Endothelial cell of umbilical vein (primary cell): ENCODE measurements around the gene VIPR2. TPM values are rescaled to one million over a fixed set of nuclear protein-coding genes. Genes with fewer than 3 reads are reported as not detected.

Source experiments
- BruUV-seq: library from RNA; stranded (reverse); fragments of 400-500 nt; replicated peaks from 2 replicates; lab custom pipeline; 2021; lab: Mats Ljungman, UMichigan
- CTCF ChIA-PET: fragments of 300-600, 350-600 bp; sonication (Branson Sonifier 250); formaldehyde crosslinking; loops from one replicate; lab custom pipeline; 2021; ENCODE audit warnings: antibody characterized with exemption, inconsistent platforms; lab: Charles Lee
- POLR2A ChIA-PET: fragments of 300-600, 350-600 bp; sonication (Branson Sonifier 250); formaldehyde crosslinking; loops from one replicate; lab custom pipeline; 2021; ENCODE audit warnings: antibody characterized with exemption, inconsistent platforms; lab: Charles Lee
- DNase-seq: peaks from one replicate; pipeline ENCODE4 v3.0.0-alpha.2; 2011; ENCODE audit warnings: low read depth, low spot score
- FAIRE-seq: peaks from 2 replicates; lab custom pipeline; 2011; peaks lifted over from hg19 to GRCh38; lab: Jason Lieb, UNC
- H2AFZ ChIP-seq: 2 replicates; pipeline ENCODE4 v1.6.0; 2012; ENCODE audit warnings: low read depth, low read length, control low read depth, inconsistent platforms
- H3K27ac ChIP-seq: 2 replicates; pipeline ENCODE4 v1.5.1; 2011; ENCODE audit warnings: low read depth, mild to moderate bottlenecking, control low read depth, low read length, moderate library complexity; ENCODE audit not compliant: insufficient read depth
- H3K27me3 ChIP-seq, 2 experiments: 2 replicates each; pipeline versions ENCODE4 v1.6.0 to v1.6.1; 2011; ENCODE audit warnings: low read length in 2 of 2, mixed read lengths in 1 of 2; ENCODE audit not compliant: control insufficient read depth in 2 of 2, insufficient read depth in 2 of 2
- H3K36me3 ChIP-seq, 2 experiments: 2 replicates in 1 of 2; 3 replicates in 1 of 2; pipeline ENCODE4 v1.5.1; 2011; ENCODE audit warnings: low read length in 2 of 2, mild to moderate bottlenecking in 1 of 2, moderate library complexity in 1 of 2; ENCODE audit not compliant: control insufficient read depth in 2 of 2, insufficient read depth in 2 of 2; ENCODE audit errors: extremely low read depth in 1 of 2
- H3K4me1 ChIP-seq: 3 replicates; pipeline ENCODE4 v1.5.1; 2011; ENCODE audit warnings: mild to moderate bottlenecking, low read length; ENCODE audit not compliant: control insufficient read depth, insufficient read depth; ENCODE audit errors: extremely low read depth
- H3K4me2 ChIP-seq: 2 replicates; pipeline ENCODE4 v1.6.1; 2011; ENCODE audit warnings: low read length, control low read depth, mixed read lengths; ENCODE audit not compliant: insufficient read depth
- H3K4me3 ChIP-seq, 3 experiments: fragments of 200-600 bp in 1 of 3; sonication (generic), shearing (Covaris generic) in 1 of 3; replicated peaks in 1 of 3; 2 replicates each; pipeline ENCODE4 v1.5.1; 2011 to 2016; ENCODE audit warnings: control low read depth in 3 of 3, low read length in 3 of 3, mild to moderate bottlenecking in 2 of 3, inconsistent platforms in 1 of 3, low read depth in 1 of 3, moderate library complexity in 1 of 3; ENCODE audit not compliant: insufficient read depth in 1 of 3
- H3K79me2 ChIP-seq: 2 replicates; pipeline ENCODE4 v1.6.0; 2012; ENCODE audit warnings: low read length, inconsistent platforms; ENCODE audit not compliant: control insufficient read depth, insufficient read depth
- H3K9ac ChIP-seq: replicated peaks from 2 replicates; pipeline ENCODE3; 2011; ENCODE audit warnings: low read length, control low read depth; ENCODE audit not compliant: insufficient read depth; ENCODE audit errors: extremely low read depth
- H3K9me1 ChIP-seq: replicated peaks from 3 replicates; pipeline ENCODE4 v1.6.0; 2011; ENCODE audit warnings: mild to moderate bottlenecking, low read length; ENCODE audit not compliant: control insufficient read depth, insufficient read depth; ENCODE audit errors: extremely low read depth
- H3K9me3 ChIP-seq: replicated peaks from 2 replicates; pipeline ENCODE4 v1.5.1; 2012; ENCODE audit warnings: low read length, inconsistent platforms; ENCODE audit not compliant: control insufficient read depth, insufficient read depth
- H4K20me1 ChIP-seq: replicated peaks from 2 replicates; pipeline ENCODE3; 2011; ENCODE audit warnings: mild to moderate bottlenecking, low read length; ENCODE audit not compliant: control insufficient read depth, insufficient read depth; ENCODE audit errors: extremely low read depth
- CTCF ChIP-seq, 2 donors: IDR thresholded peaks; 1 replicate in 1 of 2; 2 replicates in 1 of 2; pipeline ENCODE4 v1.5.1; 2011; ENCODE audit warnings: low read length in 2 of 2, mild to moderate bottlenecking in 2 of 2, moderate library complexity in 2 of 2, control low read depth in 1 of 2, inconsistent platforms in 1 of 2, low read depth in 1 of 2; ENCODE audit not compliant: insufficient read depth in 1 of 2; ENCODE audit errors: extremely low read depth in 1 of 2
- EZH2 ChIP-seq: IDR thresholded peaks from 2 replicates; pipeline ENCODE4 v1.6.1; 2012; ENCODE audit warnings: borderline replicate concordance, low read depth, mild to moderate bottlenecking, moderate library complexity, low read length, inconsistent platforms; ENCODE audit not compliant: severe bottlenecking
- GATA2 ChIP-seq: IDR thresholded peaks from 2 replicates; pipeline ENCODE4 v1.7.0; 2011; ENCODE audit warnings: low read depth, mild to moderate bottlenecking, moderate library complexity, mixed read lengths, low read length; ENCODE audit not compliant: insufficient read length, insufficient read depth
- JUN ChIP-seq: IDR thresholded peaks from 2 replicates; pipeline ENCODE4 v1.6.1; 2011; ENCODE audit warnings: borderline replicate concordance, low read depth; ENCODE audit not compliant: insufficient read length, insufficient read depth
- POLR2AphosphoS5 ChIP-seq: IDR thresholded peaks from 2 replicates; pipeline ENCODE4 v1.6.1; 2012; ENCODE audit warnings: low read depth, mild to moderate bottlenecking, control low read depth, low read length, moderate library complexity; ENCODE audit not compliant: insufficient read depth
- dilution Hi-C: fragments of 300-500 bp; cut with MboI; formaldehyde crosslinking; loops from one replicate; pipeline ENCODE4 v1.15.0; 2019; ENCODE audit warnings: low sequenced_read_pairs; ENCODE audit not compliant: extremely low pct_ligation_motif_present
- intact Hi-C: fragments of 100-400 bp; cut with micrococcal nuclease; formaldehyde crosslinking; loops from one replicate; pipeline ENCODE4 v1.10.0; 2022
- polyA plus RNA-seq, 4 experiments: library from polyadenylated mRNA; depleted of rRNA in 3 of 4; stranded (reverse) in 3 of 4; unstranded in 1 of 4; fragments of >200 nt; gene quantifications; 2 replicates each; pipeline versions ENCODE4 v1.2.1 to v1.2.3, GENCODE V29; 2011 to 2012; ENCODE audit warnings: missing spikeins in 1 of 4
- total RNA-seq: library from RNA; stranded (reverse); gene quantifications from 2 replicates; pipeline ENCODE4 v1.2.3, GENCODE V29; 2021
- TF ChIP-seq, protein P1 (sequence below): IDR thresholded peaks from 2 replicates; pipeline ENCODE4 v1.6.1; 2011; ENCODE audit not compliant: insufficient read depth, insufficient read length

The VIPR2 gene
- total and polyA plus RNA-seq, 2 donors (not counting 3 experiments of a cell fraction or from before 2014, with no cell fraction given): not detected

- H3K9me3 ChIP-seq: peaks cover 2% of the 10 kb centered on the region
- H2AFZ ChIP-seq: no peak overlapping the region
- no peaks in the 10 kb centered on the region for H3K27me3 ChIP-seq
- intact Hi-C loops (no loop called here), dilution Hi-C loops (no loop called here)
- H3K9me1 ChIP-seq: no peaks in the 10 kb centered on the region
- no peaks in the 10 kb centered on the region for H3K4me1 ChIP-seq
- H3K79me2 ChIP-seq: no peaks in the 10 kb centered on the region
- no peak overlapping the region for H3K9ac ChIP-seq
- no peak overlapping the region for H3K27ac ChIP-seq
- no peak overlapping the region for H3K4me3 ChIP-seq
- no peaks in the 10 kb centered on the region for H4K20me1 ChIP-seq
- BruUV-seq: no TSS peak
- no peak overlapping the region for H3K4me2 ChIP-seq
- TF ChIP-seq EZH2 (no peak), GATA2 (no peak), POLR2AphosphoS5 (no peak), CTCF (IDR thresholded peaks at IDR 0.05; ENCODE audit: extremely low read depth in 1 of 2, insufficient read depth in 1 of 2, low read depth in 1 of 2, low read length in 2 of 2) (no peak), JUN (no peak)
- TF ChIP-seq, protein P1, sequence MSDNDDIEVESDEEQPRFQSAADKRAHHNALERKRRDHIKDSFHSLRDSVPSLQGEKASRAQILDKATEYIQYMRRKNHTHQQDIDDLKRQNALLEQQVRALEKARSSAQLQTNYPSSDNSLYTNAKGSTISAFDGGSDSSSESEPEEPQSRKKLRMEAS: no peak
- CTCF ChIA-PET: interaction anchor here (0.9 kb wide), 1 partner anchor 31 kb away, joined by 3 read pairs; no protein-coding TSS in a partner anchor
- FAIRE-seq (no peak), DNase-seq (no peak)
- POLR2A ChIA-PET: no interaction called here
- H3K36me3 ChIP-seq: no peaks in the 10 kb centered on the region
These were observed 136.2 kb downstream of the VIPR2 start for GRCh38 chr7:159008417-159008816.
